ENCODE data around the gene BABAM2. TPM values are rescaled to one million over a fixed set of nuclear protein-coding genes. Genes with fewer than 3 reads are reported as not detected.

The BABAM2 gene
- total RNA-seq, 1 experiment from 2014 or later = 40.8 TPM

GRCh38 chr2:28352104-28352503 lies 461.6 kb downstream of the BABAM2 start:
- H3K9me2 ChIP-seq (replicated peaks; ENCODE audit: insufficient read depth, low read length) = no peaks in the 10 kb centered on the region
- H3K9me3 ChIP-seq (ENCODE audit: low read length) = no peaks in the 10 kb centered on the region
- H4K20me1 ChIP-seq (ENCODE audit: insufficient read depth, low read depth, low read length) = no peaks in the 10 kb centered on the region
- no peaks in the 10 kb centered on the region for H3K79me2 ChIP-seq (ENCODE audit: low read length)
- no peaks in the 10 kb centered on the region for H3K36me3 ChIP-seq (ENCODE audit: insufficient read depth, low read length)
- no peak overlapping the region for H3K9ac ChIP-seq (ENCODE audit: low read length)
- no peaks in the 10 kb centered on the region for H3K27me3 ChIP-seq (ENCODE audit: low read length)
- no peak overlapping the region for H3K4me2 ChIP-seq (ENCODE audit: low read depth, low read length, poor library complexity, severe bottlenecking)
- no peak overlapping the region for H3K4me3 ChIP-seq (ENCODE audit: low read length)
- no peaks in the 10 kb centered on the region for H3K4me1 ChIP-seq (ENCODE audit: low read length)
- no peak for DNase-seq
- H3K27ac ChIP-seq (ENCODE audit: low read length) = no peak overlapping the region
- no peak overlapping the region for H2AFZ ChIP-seq (ENCODE audit: low read length)

GRCh38 chr2:28352610-28353195 lies 462.2 kb downstream of the BABAM2 start:
- no peak for DNase-seq
- Histone ChIP-seq H3K36me3 (ENCODE audit: insufficient read depth, low read length) (no peaks in the 10 kb centered on the region), H3K9me3 (ENCODE audit: low read length) (no peaks in the 10 kb centered on the region), H4K20me1 (ENCODE audit: insufficient read depth, low read depth, low read length) (no peaks in the 10 kb centered on the region), H3K9me2 (replicated peaks; ENCODE audit: insufficient read depth, low read length) (no peaks in the 10 kb centered on the region), H3K27me3 (ENCODE audit: low read length) (no peaks in the 10 kb centered on the region), H3K4me2 (ENCODE audit: low read depth, low read length, poor library complexity, severe bottlenecking) (no peak overlapping the region), H3K79me2 (ENCODE audit: low read length) (no peaks in the 10 kb centered on the region), H3K4me3 (ENCODE audit: low read length) (no peak overlapping the region), H3K4me1 (ENCODE audit: low read length) (no peaks in the 10 kb centered on the region), H3K27ac (ENCODE audit: low read length) (no peak overlapping the region), H3K9ac (ENCODE audit: low read length) (no peak overlapping the region), H2AFZ (ENCODE audit: low read length) (no peak overlapping the region)

GRCh38 chr2:28354920-28355520 lies 464.5 kb downstream of the BABAM2 start:
- Histone ChIP-seq H3K9ac (ENCODE audit: low read length) (no peak overlapping the region), H3K4me2 (ENCODE audit: low read depth, low read length, poor library complexity, severe bottlenecking) (no peak overlapping the region), H4K20me1 (ENCODE audit: insufficient read depth, low read depth, low read length) (no peaks in the 10 kb centered on the region), H2AFZ (ENCODE audit: low read length) (no peak overlapping the region), H3K9me3 (ENCODE audit: low read length) (no peaks in the 10 kb centered on the region), H3K79me2 (ENCODE audit: low read length) (no peaks in the 10 kb centered on the region), H3K9me2 (replicated peaks; ENCODE audit: insufficient read depth, low read length) (no peaks in the 10 kb centered on the region), H3K36me3 (ENCODE audit: insufficient read depth, low read length) (no peaks in the 10 kb centered on the region), H3K27me3 (ENCODE audit: low read length) (no peaks in the 10 kb centered on the region), H3K4me3 (ENCODE audit: low read length) (no peak overlapping the region), H3K27ac (ENCODE audit: low read length) (no peak overlapping the region), H3K4me1 (ENCODE audit: low read length) (no peaks in the 10 kb centered on the region)
- no peak for DNase-seq

- Histone ChIP-seq H2AFZ (ENCODE audit: low read length) (no peak overlapping the region), H3K27me3 (ENCODE audit: low read length) (no peaks in the 10 kb centered on the region), H3K79me2 (ENCODE audit: low read length) (no peaks in the 10 kb centered on the region), H3K36me3 (ENCODE audit: insufficient read depth, low read length) (no peaks in the 10 kb centered on the region), H3K9me2 (replicated peaks; ENCODE audit: insufficient read depth, low read length) (no peaks in the 10 kb centered on the region), H3K4me3 (ENCODE audit: low read length) (no peak overlapping the region), H3K9ac (ENCODE audit: low read length) (no peak overlapping the region), H3K4me2 (ENCODE audit: low read depth, low read length, poor library complexity, severe bottlenecking) (no peak overlapping the region), H4K20me1 (ENCODE audit: insufficient read depth, low read depth, low read length) (no peaks in the 10 kb centered on the region), H3K4me1 (ENCODE audit: low read length) (no peaks in the 10 kb centered on the region), H3K9me3 (ENCODE audit: low read length) (no peaks in the 10 kb centered on the region), H3K27ac (ENCODE audit: low read length) (no peak overlapping the region)
- no peak for DNase-seq
Measured at GRCh38 chr2:28355521-28356094, 465.1 kb downstream of the BABAM2 start.

- Histone ChIP-seq H3K9me3 (ENCODE audit: low read length) (no peaks in the 10 kb centered on the region), H3K9me2 (replicated peaks; ENCODE audit: insufficient read depth, low read length) (no peaks in the 10 kb centered on the region), H4K20me1 (ENCODE audit: insufficient read depth, low read depth, low read length) (no peaks in the 10 kb centered on the region), H3K4me3 (ENCODE audit: low read length) (no peak overlapping the region), H2AFZ (ENCODE audit: low read length) (no peak overlapping the region), H3K27ac (ENCODE audit: low read length) (no peak overlapping the region), H3K27me3 (ENCODE audit: low read length) (no peaks in the 10 kb centered on the region), H3K36me3 (ENCODE audit: insufficient read depth, low read length) (no peaks in the 10 kb centered on the region), H3K4me2 (ENCODE audit: low read depth, low read length, poor library complexity, severe bottlenecking) (no peak overlapping the region), H3K4me1 (ENCODE audit: low read length) (no peaks in the 10 kb centered on the region), H3K9ac (ENCODE audit: low read length) (no peak overlapping the region), H3K79me2 (ENCODE audit: low read length) (no peaks in the 10 kb centered on the region)
- DNase-seq = no peak
Measured at GRCh38 chr2:28356095-28356911, 465.8 kb downstream of the BABAM2 start.

- no peak overlapping the region for H3K27ac ChIP-seq (ENCODE audit: low read length)
- H2AFZ ChIP-seq (ENCODE audit: low read length) = no peak overlapping the region
- H3K9me3 ChIP-seq (ENCODE audit: low read length) = no peaks in the 10 kb centered on the region
- H3K4me3 ChIP-seq (ENCODE audit: low read length) = no peak overlapping the region
- H3K9me2 ChIP-seq (replicated peaks; ENCODE audit: insufficient read depth, low read length) = no peaks in the 10 kb centered on the region
- H4K20me1 ChIP-seq (ENCODE audit: insufficient read depth, low read depth, low read length) = no peaks in the 10 kb centered on the region
- H3K9ac ChIP-seq (ENCODE audit: low read length) = no peak overlapping the region
- H3K79me2 ChIP-seq (ENCODE audit: low read length) = no peaks in the 10 kb centered on the region
- H3K36me3 ChIP-seq (ENCODE audit: insufficient read depth, low read length) = no peaks in the 10 kb centered on the region
- H3K4me1 ChIP-seq (ENCODE audit: low read length) = no peaks in the 10 kb centered on the region
- no peak for DNase-seq
- no peaks in the 10 kb centered on the region for H3K27me3 ChIP-seq (ENCODE audit: low read length)
- H3K4me2 ChIP-seq (ENCODE audit: low read depth, low read length, poor library complexity, severe bottlenecking) = no peak overlapping the region
Measured at GRCh38 chr2:28357055-28357454, 466.5 kb downstream of the BABAM2 start.

- no peak overlapping the region for H3K4me3 ChIP-seq (ENCODE audit: low read length)
- no peak overlapping the region for H3K4me2 ChIP-seq (ENCODE audit: low read depth, low read length, poor library complexity, severe bottlenecking)
- no peak for DNase-seq
- no peaks in the 10 kb centered on the region for H4K20me1 ChIP-seq (ENCODE audit: insufficient read depth, low read depth, low read length)
- no peaks in the 10 kb centered on the region for H3K36me3 ChIP-seq (ENCODE audit: insufficient read depth, low read length)
- H3K27me3 ChIP-seq (ENCODE audit: low read length) = no peaks in the 10 kb centered on the region
- no peak overlapping the region for H2AFZ ChIP-seq (ENCODE audit: low read length)
- no peak overlapping the region for H3K9ac ChIP-seq (ENCODE audit: low read length)
- no peaks in the 10 kb centered on the region for H3K4me1 ChIP-seq (ENCODE audit: low read length)
- H3K79me2 ChIP-seq (ENCODE audit: low read length) = no peaks in the 10 kb centered on the region
- no peaks in the 10 kb centered on the region for H3K9me3 ChIP-seq (ENCODE audit: low read length)
- H3K27ac ChIP-seq (ENCODE audit: low read length) = no peak overlapping the region
- H3K9me2 ChIP-seq (replicated peaks; ENCODE audit: insufficient read depth, low read length) = no peaks in the 10 kb centered on the region
Measured at GRCh38 chr2:28357948-28358667, 467.6 kb downstream of the BABAM2 start.
